Ramos (cell line): ENCODE results near the gene PDZRN4.

Source experiments
- in situ Hi-C: fragments of 300-500 bp; cut with MboI; formaldehyde crosslinking; loops from one replicate; pipeline ENCODE4 v1.14.3; 2022; ENCODE audit warnings: low sequenced_read_pairs; ENCODE audit not compliant: unreplicated experiment

The PDZRN4 gene

DNA sequence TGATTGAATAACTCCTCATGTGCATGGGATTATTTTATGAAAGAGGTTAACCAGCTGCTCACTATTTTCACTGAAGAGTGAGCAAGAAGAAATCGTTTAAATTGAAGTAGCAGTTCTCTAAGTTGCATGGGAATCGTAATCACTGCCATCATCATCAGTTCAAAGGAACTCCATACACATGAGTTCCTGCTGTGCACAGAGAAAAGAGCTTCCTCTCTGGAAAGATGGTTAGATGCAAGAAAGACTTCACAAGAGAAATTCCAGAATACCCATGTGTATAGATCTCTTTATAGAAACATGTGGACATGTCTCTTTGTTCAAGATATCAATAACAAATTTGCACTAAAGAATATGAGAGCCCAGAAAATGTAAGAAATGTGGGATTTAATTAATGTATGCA, 291.3 kb downstream of the PDZRN4 start:
- in situ Hi-C loops = no loop called here

DNA sequence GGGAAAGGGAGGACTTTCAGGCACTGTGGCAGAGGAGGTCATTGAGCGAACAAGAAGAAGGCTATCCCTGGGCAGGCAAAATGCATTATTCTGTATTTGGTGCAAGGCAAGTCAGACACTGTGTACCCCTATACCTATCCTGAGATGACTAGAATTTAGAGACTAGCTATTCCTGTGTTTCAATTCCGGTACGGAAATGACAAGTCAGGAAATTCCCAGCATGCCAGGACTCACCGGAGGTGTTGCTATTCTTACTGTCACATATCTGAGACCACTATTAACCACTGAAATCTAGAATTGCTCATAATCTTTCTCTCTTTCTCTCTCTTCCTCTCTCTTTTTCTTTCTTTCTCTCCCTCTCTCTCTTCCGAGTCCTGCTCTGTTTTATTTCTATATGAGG, 297.1 kb downstream of the PDZRN4 start:
- in situ Hi-C loops = no loop called here

DNA sequence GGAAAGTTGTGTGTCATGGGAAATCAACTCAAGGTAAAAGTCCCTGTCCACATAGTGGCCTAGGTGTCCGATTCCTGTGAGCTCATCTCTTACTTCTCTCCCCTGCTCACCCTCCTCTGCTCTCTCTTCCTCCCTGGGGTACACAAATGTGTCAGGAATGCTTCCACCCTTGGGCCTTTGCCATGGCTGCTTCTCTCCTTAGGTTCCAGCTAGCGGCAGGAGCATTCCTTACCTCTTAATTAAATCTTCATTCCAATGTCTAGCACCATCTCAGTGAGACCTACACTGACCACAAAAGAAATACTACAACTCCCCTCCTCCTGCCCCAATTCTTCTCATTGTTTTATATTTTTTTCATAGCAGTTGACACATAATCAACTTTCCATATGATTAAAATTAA, 298.6 kb downstream of the PDZRN4 start:
- in situ Hi-C loops = no loop called here

DNA sequence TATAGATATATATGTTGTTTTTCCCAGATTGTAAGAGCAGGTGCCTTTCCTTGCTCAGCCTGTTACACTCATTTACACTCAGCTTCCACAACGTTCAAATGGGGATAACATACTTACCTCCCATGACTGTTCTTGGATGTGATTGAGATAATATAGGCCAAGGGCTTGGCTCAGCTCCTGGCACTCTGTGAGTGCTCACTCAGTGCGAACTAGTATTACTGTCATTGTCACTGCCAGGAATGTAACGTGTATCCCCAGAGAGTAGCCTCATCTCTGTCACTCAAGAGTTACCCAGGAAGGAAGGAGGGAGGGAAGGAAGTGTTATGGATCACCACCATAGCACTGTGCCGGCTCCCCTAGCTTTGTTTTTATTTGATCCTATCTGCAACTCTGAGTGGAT, 307.9 kb downstream of the PDZRN4 start:
- in situ Hi-C loops = no loop called here

DNA sequence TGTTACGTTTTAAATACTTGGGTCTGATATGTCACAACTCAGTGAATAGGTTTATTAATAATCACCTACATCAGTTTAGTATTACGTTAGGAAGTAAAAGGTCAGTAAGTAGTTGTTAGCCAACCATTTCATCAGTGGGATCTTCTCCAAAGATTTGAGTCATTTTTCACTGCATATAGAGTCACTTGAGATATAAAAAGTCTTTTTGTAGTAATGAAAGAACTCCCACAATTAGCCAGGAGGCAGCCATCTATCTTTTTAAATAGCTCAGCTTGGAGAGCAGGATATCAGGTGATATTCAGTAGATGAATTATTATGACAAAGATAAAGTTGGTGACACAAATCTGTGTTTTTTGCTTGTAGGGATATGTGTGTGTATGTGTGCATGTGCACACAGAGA, 309.3 kb downstream of the PDZRN4 start:
- in situ Hi-C loops = no loop called here

DNA sequence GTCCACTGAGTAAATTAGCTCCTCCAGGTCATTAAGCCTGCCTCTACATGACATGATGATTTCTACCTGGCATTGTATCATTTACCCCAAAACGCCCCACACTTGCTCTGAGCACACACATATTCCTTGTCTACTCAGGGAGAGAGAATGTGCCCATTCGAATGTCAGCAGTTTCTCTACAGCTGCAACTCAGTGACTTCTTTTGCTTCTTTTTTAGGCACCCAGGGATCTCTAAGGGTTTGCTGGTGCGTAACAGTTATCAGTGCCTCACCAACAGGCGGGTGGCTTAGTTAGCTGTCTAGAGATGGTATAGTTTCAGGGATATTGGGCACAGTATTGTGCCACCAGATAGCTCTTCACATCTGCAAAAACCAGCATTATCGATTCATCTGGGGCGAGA, 316.9 kb downstream of the PDZRN4 start:
- in situ Hi-C loops = no loop called here

DNA sequence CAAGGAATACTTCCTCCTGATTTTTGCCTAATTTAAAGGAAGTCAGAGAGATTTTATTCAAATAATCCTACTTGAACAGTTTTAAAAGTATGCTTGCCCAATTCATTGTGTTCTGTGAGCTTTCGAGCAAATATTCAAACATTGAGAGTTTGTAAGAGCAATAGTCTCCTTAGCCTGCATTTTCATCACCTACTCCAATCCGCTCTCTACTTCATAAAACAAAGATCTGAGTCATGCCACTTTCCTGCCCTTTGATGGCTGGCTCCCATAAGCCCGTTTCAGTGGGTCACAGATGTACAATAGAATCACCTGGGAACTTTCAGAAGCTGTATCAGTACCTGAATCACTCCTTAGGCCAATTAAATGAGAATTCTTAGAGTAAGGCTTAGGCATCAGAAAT, 319.2 kb downstream of the PDZRN4 start:
- in situ Hi-C loops = no loop called here

DNA sequence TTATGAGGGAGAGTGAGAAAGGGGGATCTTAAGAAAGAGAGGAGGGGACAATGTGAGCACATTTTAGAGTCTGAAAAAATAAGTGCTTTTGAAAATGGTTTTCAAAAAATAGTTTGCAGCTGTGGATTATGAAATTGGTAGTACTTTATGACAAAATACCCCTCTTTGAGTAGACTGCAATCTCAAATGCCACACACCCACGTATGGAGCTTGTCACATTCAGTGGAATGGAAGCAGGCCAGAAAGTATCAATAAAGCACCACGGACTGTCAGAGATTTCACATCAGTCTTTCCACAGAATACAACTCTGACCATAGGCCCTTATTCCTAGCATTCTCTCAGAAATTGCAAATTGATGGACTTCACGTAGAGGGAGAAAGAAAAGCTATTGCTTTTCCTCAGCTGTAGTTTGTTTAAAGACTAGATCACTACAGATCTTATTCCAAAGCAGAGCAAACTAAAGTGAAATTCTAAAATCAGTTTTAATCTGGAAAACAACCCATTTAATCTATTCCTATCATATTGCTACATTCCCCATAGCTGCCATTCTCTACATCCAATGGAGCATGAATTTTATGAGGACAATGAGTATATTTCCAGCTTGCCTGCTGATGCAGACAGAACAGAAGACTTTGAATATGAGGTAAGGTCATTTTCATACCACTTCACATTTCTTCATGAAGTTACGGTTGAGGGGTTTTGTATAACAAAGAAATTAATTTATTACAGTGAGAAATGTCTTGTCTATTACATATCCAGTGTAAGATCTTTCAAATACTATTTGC, 321.3 kb downstream of the PDZRN4 start:
- in situ Hi-C loops = no loop called here

DNA sequence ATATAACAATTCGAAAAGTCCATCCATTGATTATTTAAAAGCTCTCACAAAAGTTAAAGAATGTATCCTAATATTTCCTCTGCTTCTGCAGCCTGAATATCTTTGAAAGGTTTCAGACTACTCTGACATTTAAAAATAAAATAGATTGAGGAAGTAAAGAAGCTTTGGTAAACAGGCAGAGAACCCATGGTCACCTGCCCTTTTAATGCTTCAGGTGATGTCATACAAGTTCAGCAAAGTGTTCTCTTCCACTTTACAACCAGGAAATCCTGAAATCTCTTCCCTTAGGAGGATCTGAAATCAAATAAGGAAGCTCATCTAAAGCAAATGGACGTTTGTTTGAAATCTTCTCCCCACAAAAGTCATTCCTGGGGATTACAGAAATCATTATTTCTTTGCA, 322.4 kb downstream of the PDZRN4 start:
- in situ Hi-C loops = no loop called here

DNA sequence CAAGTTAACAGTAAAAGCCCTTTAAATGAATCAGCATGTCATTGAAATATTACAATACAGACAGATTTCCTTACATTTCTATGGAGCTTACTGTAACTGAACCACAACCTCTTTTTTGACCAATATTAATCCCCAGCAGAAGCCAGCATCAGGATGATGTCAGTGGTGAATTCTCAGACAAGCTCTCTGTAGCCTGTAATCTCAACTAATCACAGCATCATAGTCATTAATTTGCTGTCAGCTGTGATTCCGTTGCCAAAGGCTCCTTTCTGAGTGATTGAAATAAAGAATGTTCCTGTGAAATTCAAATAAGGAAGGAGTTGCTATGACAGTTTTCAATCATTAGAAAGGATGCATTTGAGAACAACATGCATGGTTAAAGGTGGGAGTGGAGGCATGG, 323.1 kb downstream of the PDZRN4 start:
- in situ Hi-C loops = no loop called here

DNA sequence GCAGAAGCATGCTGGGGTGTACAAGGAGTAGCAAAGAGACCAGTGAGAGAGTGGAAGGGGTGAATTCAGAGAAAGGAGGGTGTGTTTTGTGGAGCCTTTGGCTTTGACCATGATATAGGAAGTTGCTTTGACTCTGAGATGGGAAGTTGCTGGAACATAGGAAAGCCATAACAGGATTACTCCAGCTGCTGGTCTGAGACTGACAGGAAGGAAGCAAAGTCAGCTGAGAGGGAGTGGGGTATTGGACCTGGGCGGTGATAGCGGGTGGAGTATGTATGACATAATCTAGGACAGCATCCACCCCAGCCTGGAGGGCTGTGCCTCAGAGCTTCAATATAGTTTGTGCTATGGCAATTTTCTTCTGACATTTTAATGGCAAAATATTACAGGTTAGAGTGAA, 324.4 kb downstream of the PDZRN4 start:
- in situ Hi-C loops = no loop called here

DNA sequence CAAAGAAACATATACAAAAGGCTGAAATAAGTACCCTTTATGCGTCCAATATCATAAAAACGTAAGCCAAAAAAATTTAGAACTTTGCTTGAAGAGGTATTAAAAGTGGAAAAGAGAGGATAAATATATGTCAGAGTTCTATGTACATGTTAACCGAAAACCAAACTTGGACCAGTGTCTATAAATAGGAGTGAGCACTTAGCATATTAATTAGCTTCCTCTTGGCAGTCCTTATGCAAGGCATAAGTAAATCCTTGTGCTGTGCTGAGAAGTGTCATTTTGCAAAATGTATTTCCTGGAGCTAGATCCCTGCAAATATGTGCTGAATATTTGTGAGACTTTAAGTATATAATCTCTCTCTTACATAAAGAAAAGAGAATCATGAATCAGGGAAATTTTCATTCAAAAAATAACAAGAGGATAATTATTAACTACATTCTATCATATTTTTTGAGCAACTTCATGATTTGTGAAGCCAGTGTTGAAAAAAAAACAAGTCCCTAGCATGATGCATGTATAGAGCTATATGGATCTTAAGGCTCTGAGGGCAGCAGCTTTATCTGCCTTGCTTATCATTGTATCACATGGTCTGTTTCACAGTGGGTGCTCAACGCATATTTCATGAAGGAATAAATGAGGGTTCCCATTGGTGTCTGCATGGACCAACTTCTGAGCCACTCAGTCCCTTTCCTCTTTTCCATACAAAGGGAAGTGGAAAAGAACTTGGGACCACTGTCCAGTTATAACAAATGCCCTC, 326.1 kb downstream of the PDZRN4 start:
- in situ Hi-C loops = no loop called here

DNA sequence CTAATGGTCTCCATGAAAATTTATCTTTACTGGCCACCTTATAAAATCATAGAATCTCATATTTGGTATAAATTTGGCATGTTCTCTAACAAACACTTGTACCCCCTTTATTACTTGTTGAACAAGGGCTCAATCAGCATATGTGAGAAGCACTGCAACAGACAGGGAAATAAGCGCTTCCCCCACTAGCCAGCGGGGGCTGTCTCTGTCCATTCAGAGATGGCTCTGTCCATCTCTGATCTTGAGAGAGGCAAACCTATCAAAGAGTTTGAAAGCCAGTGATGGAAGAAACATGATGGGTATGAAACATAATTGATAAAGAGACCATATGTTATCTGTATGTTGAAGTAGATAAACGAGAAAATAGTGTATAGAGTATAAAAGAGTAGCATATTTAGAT, 326.8 kb downstream of the PDZRN4 start:
- in situ Hi-C loops = no loop called here

DNA sequence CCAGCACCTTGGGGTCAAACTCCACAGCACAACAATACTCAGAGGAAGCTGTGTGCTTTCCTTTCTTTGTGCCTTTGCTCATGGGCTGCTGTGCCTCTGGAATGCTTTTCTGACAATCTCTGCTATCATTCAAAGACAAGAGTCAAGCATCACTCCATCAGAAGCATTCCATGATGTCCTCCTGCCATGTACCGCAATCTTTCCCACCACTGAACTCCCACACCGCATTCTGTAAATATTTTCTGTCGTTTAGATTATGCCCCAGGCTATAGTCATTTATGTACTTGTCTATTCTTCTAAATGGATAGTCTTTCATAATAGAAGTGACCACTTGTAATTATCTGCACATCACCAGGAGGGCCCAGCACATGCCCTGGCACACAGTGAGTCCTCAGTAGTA, 327.8 kb downstream of the PDZRN4 start:
- in situ Hi-C loops = no loop called here

DNA sequence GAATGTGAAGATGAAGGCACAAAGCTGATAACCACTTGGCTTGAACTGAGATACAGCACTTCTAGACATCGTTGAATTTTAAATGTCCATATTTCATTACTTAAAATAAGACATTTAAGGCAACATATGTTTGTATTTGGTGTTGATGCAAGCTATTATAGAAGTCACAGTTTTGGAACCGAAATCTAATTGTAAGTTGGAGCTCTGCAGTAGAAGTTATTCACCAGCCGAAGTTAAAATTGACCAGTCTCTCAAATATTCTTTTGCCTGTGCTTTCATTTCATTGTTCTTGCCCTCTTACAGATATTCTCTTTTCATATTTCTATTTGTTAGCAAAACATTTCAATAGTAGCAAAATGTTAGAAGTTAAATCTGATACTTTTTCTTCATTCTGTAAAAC, 332.7 kb downstream of the PDZRN4 start:
- in situ Hi-C loops = no loop called here

DNA sequence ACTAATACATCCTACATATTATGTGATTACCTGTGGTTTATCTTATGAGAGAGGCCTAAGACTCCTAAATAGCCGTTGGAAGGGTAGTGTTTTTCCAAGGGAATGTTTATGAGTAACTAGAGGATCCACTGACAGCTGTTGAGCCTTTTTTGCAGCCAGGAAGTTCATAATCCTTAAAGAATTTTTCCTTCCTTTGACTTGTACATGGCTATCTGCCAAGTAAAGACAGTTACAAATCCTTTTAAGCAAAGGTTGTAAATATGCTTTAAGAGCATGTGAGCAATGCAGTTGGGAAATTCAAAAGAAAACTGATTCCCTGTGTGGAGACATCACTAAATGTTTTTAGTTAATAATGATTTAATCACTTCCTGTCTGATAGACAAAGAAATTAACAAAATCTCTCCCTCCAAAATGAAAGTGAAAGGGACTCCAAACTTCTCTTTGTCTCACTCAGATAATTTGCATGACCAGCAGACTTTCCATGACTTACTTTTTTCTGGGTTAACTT, 333.8 kb downstream of the PDZRN4 start:
- in situ Hi-C loops = no loop called here

DNA sequence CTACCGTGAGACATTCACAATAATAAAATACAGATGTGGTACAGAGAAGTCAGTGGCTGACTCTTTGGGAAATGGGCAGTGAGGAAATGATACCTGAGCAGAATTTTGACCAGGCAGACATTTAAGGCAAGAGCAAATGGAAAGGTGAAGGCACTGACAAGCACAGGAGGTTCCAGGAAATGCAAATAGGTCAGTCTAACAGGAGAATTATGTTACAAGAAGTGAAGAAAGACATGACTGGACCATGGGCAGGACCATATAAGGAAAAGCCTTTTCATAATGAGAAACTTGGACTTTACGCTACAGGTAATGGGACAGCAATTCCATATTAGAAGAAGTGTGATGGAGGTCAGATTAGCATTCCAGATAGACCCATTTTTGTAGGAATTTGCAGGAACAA, 338.9 kb downstream of the PDZRN4 start:
- in situ Hi-C loops = no loop called here

DNA sequence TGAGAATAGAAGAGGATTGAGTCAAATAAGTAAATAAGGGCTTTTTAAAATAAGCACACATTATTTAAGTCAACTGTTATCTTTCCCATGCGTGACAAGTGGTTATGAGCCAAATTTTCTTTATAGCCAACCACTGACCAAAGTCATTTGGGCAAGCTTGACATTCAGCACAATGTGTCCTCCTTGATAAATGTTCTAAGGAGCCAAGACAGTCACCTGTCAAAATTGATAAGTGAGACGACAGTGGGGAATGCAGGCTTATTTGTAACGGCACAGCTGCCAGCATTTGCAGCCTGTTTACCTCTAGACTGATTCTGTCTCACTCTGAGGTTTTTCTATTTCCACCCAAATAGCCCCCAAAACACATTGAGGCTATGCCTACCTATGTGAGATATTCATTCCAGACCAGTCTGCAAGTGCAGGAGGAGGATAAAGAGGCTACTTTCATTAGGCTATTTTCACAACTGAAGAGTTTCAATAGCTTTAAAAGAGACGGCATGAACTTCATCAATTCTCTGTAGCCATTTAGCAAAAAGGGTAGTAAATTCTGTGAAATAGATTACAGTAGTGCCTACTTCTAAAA, 339.5 kb downstream of the PDZRN4 start:
- in situ Hi-C loops = no loop called here

DNA sequence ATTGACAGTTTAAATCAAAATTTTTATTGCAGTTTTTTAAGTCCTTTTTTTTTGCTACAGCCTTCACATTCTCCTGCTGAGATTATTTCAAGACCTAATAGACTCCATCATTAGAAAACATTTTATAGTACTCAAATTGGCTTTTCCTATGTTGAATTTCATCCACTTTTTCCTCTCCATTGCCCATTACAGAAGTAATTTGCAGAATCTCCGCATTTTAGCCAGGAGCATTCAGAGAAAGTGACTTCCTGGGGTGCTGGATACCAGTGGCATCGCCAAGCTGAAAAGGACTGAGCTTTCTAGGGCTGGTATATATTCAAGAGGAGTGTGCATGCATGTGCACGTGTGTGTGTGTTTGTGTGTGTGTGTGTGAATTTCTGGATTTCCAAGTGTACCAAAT, 340.8 kb downstream of the PDZRN4 start:
- in situ Hi-C loops = no loop called here

DNA sequence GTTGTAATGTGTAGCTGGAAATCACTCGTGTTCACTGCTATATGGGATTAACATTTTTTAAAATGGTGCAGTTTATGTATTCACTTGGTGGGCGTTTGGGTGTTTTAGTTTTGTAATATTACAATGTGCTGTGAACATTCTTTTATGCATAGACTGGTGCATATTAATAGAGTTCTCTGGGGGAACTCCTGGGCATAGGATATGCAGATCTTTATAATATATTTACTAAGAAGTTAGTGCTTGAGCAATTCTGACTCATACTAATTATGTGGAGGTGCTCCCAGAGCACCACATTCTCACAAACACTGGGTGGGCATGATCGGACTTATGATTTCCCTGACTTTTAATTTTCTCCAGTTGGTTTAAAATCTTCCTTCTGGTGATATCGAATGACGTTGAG, 342.3 kb downstream of the PDZRN4 start:
- in situ Hi-C loops = no loop called here

DNA sequence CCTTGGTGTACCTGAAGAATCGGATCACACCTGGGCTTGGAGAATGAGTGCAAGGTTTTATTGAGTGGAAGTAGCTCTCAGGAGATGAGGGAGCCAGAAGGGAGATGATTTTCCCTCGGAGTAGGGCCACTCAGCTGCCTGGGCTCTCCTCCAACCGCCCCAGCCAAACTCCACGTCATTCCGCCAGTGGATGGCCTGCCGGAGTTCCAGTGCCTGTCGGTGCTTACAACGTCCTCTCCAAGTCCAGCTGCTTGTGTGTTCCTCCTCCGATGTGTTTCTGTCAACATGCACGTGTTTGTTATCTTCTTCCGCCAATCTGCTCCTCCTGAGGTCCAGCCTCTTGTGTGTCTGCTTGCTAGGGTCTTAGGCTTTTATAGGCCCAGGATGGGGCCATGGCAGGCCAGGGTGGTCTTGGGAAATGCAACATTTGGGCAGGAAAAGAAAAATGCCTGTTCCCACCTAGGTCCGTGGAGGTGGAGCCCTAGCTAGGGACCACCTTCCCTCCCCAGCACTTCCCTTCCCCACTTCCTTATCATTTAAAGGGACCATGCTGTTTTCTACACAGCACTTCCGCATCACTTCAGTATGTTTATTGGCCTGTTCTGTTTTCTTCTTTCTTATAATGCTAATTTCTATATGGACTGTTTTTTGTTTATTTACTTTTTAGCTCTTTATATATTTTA, 343.2 kb downstream of the PDZRN4 start:
- in situ Hi-C loops = no loop called here
